B cell (primary cell): ENCODE results near the gene TMEM87B. TPM values are rescaled to one million over a fixed set of nuclear protein-coding genes. Genes with fewer than 3 reads are reported as not detected.

Experiments
- ATAC-seq: fragments of 200-7000 bp; cut with Tn5 transposase; one replicate; pipeline ENCODE4 v1.10.0; 2021; ENCODE audit warnings: low read depth, mild to moderate bottlenecking, moderate number of reproducible peaks, moderate library complexity
- CTCF ChIA-PET: fragments of 350-600 bp; sonication (Branson Sonifier 250); formaldehyde crosslinking; loops from one replicate; lab custom pipeline; 2021; ENCODE audit warnings: antibody characterized with exemption, inconsistent platforms; lab: Charles Lee
- POLR2A ChIA-PET: fragments of 350-600 bp; sonication (Branson Sonifier 250); formaldehyde crosslinking; loops from one replicate; lab custom pipeline; 2021; ENCODE audit warnings: antibody characterized with exemption; lab: Charles Lee
- DNase-seq: peaks from one replicate; pipeline ENCODE4 v3.0.0; 2013
- H2AFZ ChIP-seq: 2 replicates; pipeline ENCODE4 v1.6.1; 2012; ENCODE audit warnings: mild to moderate bottlenecking, low read depth, low read length; ENCODE audit not compliant: insufficient read depth, poor library complexity, severe bottlenecking
- H3K27ac ChIP-seq, 2 donors: 1 replicate in 1 of 2; 2 replicates in 1 of 2; pipeline ENCODE4 v1.5.1; 2012 to 2013; ENCODE audit warnings: low read length in 2 of 2, mild to moderate bottlenecking in 2 of 2, moderate library complexity in 1 of 2
- H3K27me3 ChIP-seq, 4 experiments: fragments of 200-600 bp in 1 of 4; sonication (generic) in 1 of 4; replicated peaks in 1 of 4; 1 replicate in 2 of 4; 2 replicates in 2 of 4; pipeline versions ENCODE4 v1.6.1 to v1.7.0; 2013 to 2016; ENCODE audit warnings: low read length in 3 of 4, mild to moderate bottlenecking in 2 of 4, mixed read lengths in 1 of 4, moderate library complexity in 1 of 4; ENCODE audit not compliant: insufficient read depth in 4 of 4, control insufficient read depth in 3 of 4; ENCODE audit errors: control extremely low read depth in 1 of 4
- H3K36me3 ChIP-seq, 2 experiments: replicated peaks in 1 of 2; 1 replicate in 1 of 2; 2 replicates in 1 of 2; pipeline versions ENCODE4 v1.6.1 to v1.7.1; 2013; ENCODE audit warnings: low read length in 1 of 2; ENCODE audit not compliant: insufficient read depth in 2 of 2, control insufficient read depth in 1 of 2; ENCODE audit errors: control extremely low read depth in 1 of 2, extremely low read depth in 1 of 2
- H3K4me1 ChIP-seq, 2 donors: fragments of 200-600 bp in 1 of 2; sonication (generic) in 1 of 2; 1 replicate in 1 of 2; 2 replicates in 1 of 2; pipeline versions ENCODE4 v1.5.1 to v1.6.1; 2013 to 2017; ENCODE audit warnings: low read length in 2 of 2; ENCODE audit not compliant: control insufficient read depth in 2 of 2, insufficient read depth in 2 of 2
- H3K4me2 ChIP-seq: replicated peaks from 2 replicates; pipeline ENCODE3; 2012; ENCODE audit warnings: mild to moderate bottlenecking, low read depth, low read length; ENCODE audit not compliant: poor library complexity, severe bottlenecking
- H3K4me3 ChIP-seq, 5 experiments: fragments of 200-600 bp in 1 of 5; sonication (generic) in 1 of 5; 1 replicate in 3 of 5; 2 replicates in 2 of 5; pipeline versions ENCODE4 v1.5.1 to v1.7.0; 2011 to 2016; ENCODE audit warnings: low read length in 4 of 5, mild to moderate bottlenecking in 4 of 5, low read depth in 2 of 5, control low read depth in 1 of 5, moderate library complexity in 1 of 5; ENCODE audit not compliant: insufficient read depth in 1 of 5; ENCODE audit errors: control extremely low read depth in 1 of 5, extremely low read depth in 1 of 5
- H3K79me2 ChIP-seq: fragments of 200-600 bp; sonication (generic); one replicate; pipeline ENCODE4 v1.6.0; 2016; ENCODE audit warnings: low read length; ENCODE audit not compliant: control insufficient read depth, insufficient read depth
- H3K9ac ChIP-seq: fragments of 200-600 bp; sonication (generic); 2 replicates; pipeline ENCODE4 v1.6.1; 2017; ENCODE audit warnings: mild to moderate bottlenecking, low read length, moderate library complexity
- H3K9me3 ChIP-seq, 3 donors: one replicate each; pipeline versions ENCODE4 v1.6.1 to v1.7.1; 2013; ENCODE audit warnings: low read length in 2 of 3; ENCODE audit not compliant: control insufficient read depth in 2 of 3, insufficient read depth in 1 of 3; ENCODE audit errors: control extremely low read depth in 1 of 3
- H4K20me1 ChIP-seq: 2 replicates; pipeline ENCODE4 v1.6.0; 2012; ENCODE audit warnings: mild to moderate bottlenecking, low read length; ENCODE audit not compliant: insufficient read depth, control insufficient read depth, poor library complexity, severe bottlenecking
- H3K27ac Mint-ChIP-seq: one replicate; pipeline ENCODE4 v1.8.0; 2021; ENCODE audit warnings: mixed read lengths
- H3K27me3 Mint-ChIP-seq: one replicate; pipeline ENCODE4 v1.8.0; 2021; ENCODE audit warnings: mixed read lengths
- H3K4me1 Mint-ChIP-seq: one replicate; pipeline ENCODE4 v1.8.0; 2021; ENCODE audit warnings: mixed read lengths
- H3K4me3 Mint-ChIP-seq: one replicate; pipeline ENCODE4 v1.8.0; 2021; ENCODE audit warnings: mixed read lengths
- H3K9me3 Mint-ChIP-seq: one replicate; pipeline ENCODE4 v1.8.0; 2022; ENCODE audit warnings: mixed read lengths; ENCODE audit not compliant: insufficient read depth
- EZH2 ChIP-seq: IDR thresholded peaks from 2 replicates; pipeline ENCODE4 v1.6.1; 2012; ENCODE audit warnings: borderline replicate concordance, low read depth, mild to moderate bottlenecking, moderate library complexity, low read length; ENCODE audit not compliant: insufficient read depth, poor library complexity, severe bottlenecking
- WGBS: methylation state at CpG from one replicate; pipeline ENCODE4 v1.1.5; 2013; ENCODE audit warnings: missing lambda C conversion rate; ENCODE audit not compliant: insufficient coverage; 5-methylcytosine and 5-hydroxymethylcytosine counted together
- intact Hi-C: fragments of 100-400 bp; cut with micrococcal nuclease; formaldehyde crosslinking; loops from one replicate; pipeline ENCODE4 v1.10.0; 2022
- polyA plus RNA-seq: library from polyadenylated mRNA; depleted of rRNA; stranded (reverse); fragments of >200 nt; gene quantifications from 2 replicates; pipeline ENCODE4 v1.2.3, GENCODE V29; 2012
- total RNA-seq, 2 donors: library from RNA; stranded (reverse); fragments of 120-200 nt in 1 of 2; gene quantifications; 1 replicate in 1 of 2; 2 replicates in 1 of 2; pipeline versions ENCODE4 v1.2.3 to v1.2.4, GENCODE V29; 2013 to 2022
- TF ChIP-seq, protein P1 (sequence below): fragments of 200-600 bp; IDR thresholded peaks from one replicate; pipeline ENCODE4 v1.8.0; 2022; ENCODE audit warnings: antibody characterized with exemption, mild to moderate bottlenecking

The TMEM87B gene
- total and polyA plus RNA-seq, 2 donors (not counting 1 experiment from before 2014, with no cell fraction given): 9.4 to 21.0 TPM

GRCh38 chr2:112153501-112153900, 98.4 kb downstream of the TMEM87B start:
- no peak overlapping the region for H3K27ac ChIP-seq
- no peaks in the 10 kb centered on the region for H3K36me3 ChIP-seq
- DNase-seq (no peak), ATAC-seq (no peak)
- Mint-ChIP-seq H3K27me3 (no peaks in the 10 kb centered on the region), H3K4me3 (no peak overlapping the region), H3K27ac (no peak overlapping the region), H3K4me1 (peaks cover 28% of the 10 kb centered on the region), H3K9me3 (no peaks in the 10 kb centered on the region)
- peaks cover 0 to 5% (median 0%) of the 10 kb centered on the region in 3 donors for H3K9me3 ChIP-seq
- WGBS: 98% methylated on average over 10 of the region's 10 CpGs
- intact Hi-C loops: no loop called here
- no peak overlapping the region for H3K4me2 ChIP-seq
- no peaks in the 10 kb centered on the region for H3K27me3 ChIP-seq
- H4K20me1 ChIP-seq: no peaks in the 10 kb centered on the region
- ChIA-PET POLR2A (no interaction called here), CTCF (interaction anchor here (0.6 kb wide), 1 partner anchor 9 kb away, joined by 3 read pairs; no protein-coding TSS in a partner anchor)
- TF ChIP-seq, protein P1, sequence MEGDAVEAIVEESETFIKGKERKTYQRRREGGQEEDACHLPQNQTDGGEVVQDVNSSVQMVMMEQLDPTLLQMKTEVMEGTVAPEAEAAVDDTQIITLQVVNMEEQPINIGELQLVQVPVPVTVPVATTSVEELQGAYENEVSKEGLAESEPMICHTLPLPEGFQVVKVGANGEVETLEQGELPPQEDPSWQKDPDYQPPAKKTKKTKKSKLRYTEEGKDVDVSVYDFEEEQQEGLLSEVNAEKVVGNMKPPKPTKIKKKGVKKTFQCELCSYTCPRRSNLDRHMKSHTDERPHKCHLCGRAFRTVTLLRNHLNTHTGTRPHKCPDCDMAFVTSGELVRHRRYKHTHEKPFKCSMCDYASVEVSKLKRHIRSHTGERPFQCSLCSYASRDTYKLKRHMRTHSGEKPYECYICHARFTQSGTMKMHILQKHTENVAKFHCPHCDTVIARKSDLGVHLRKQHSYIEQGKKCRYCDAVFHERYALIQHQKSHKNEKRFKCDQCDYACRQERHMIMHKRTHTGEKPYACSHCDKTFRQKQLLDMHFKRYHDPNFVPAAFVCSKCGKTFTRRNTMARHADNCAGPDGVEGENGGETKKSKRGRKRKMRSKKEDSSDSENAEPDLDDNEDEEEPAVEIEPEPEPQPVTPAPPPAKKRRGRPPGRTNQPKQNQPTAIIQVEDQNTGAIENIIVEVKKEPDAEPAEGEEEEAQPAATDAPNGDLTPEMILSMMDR: no peak
- no peak for TF ChIP-seq EZH2
- H3K79me2 ChIP-seq: no peaks in the 10 kb centered on the region
- H2AFZ ChIP-seq: no peak overlapping the region
- H3K4me1 ChIP-seq: peaks cover 20 to 26% of the 10 kb centered on the region in 2 donors
- no peak overlapping the region for H3K4me3 ChIP-seq
- no peak overlapping the region for H3K9ac ChIP-seq

DNA sequence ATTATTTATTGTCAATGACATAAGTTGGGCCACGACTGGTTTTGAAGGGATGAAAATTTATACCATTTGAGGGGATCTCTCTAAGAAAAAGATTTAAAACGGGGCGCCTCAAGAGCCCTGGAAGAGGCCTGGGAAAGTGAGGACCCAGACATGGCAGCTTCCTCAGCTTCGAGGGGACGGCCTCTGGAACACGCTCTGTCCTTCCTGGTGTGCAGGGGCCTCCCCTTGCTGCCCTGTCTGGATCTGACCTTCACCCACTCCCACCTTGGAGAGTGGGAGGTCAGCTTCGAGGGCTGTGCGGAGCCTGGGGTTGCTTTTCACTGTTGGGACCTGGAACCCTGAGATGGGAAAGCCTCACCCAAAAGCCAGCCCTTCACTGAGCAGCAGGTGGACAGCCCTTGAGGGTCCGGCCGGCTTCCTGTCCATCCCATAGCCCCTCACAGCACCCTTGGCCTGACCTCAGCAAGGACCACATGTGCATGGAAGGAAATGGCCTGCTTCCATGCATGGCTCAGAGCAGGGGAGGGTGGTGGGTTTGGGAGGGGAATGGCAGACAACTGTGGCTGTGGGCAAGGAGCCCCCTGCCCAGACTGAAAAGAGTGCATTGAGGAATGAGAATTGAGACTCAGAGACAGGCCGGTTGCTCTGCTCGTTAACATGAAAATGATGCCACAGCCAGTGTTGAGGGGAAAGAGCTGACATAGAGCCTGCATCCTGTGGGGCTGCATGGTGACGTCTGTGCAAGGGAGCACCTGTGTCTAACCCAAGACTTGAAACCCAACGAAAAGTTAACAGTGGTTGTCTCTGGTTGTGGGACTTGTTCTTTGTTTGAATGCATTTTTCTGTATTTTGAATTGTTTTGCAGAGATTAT, 99.4 kb downstream of the TMEM87B start:
- Histone ChIP-seq H3K4me2 (no peak overlapping the region), H2AFZ (no peak overlapping the region), H3K4me1 (peaks cover 20 to 29% of the 10 kb centered on the region in 2 donors), H3K27me3 (no peaks in the 10 kb centered on the region), H3K4me3 (no peak overlapping the region), H3K9me3 (peaks cover 0 to 7% (median 0%) of the 10 kb centered on the region in 3 donors), H3K9ac (no peak overlapping the region), H4K20me1 (no peaks in the 10 kb centered on the region), H3K79me2 (no peaks in the 10 kb centered on the region), H3K27ac (no peak overlapping the region), H3K36me3 (no peaks in the 10 kb centered on the region)
- Mint-ChIP-seq H3K4me3 (peak overlapping the region; percentile 63), H3K4me1 (peaks cover 35% of the 10 kb centered on the region), H3K27me3 (no peaks in the 10 kb centered on the region), H3K9me3 (no peaks in the 10 kb centered on the region), H3K27ac (peak overlapping the region; percentile 72)
- CTCF ChIA-PET: interaction anchor here (1.3 to 1.5 kb wide), 2 partner anchors 21 to 32 kb away, joined by 3 to 4 read pairs; no protein-coding TSS in a partner anchor
- DNase-seq (peak; percentile 46), ATAC-seq (peak; percentile 55)
- TF ChIP-seq, protein P1: no peak
- TF ChIP-seq EZH2: no peak
- 67% methylated on average over 11 of the region's 14 CpGs for WGBS
- POLR2A ChIA-PET: interaction anchor here (0.6 kb wide), 1 partner anchor 1020 kb away, joined by 3 read pairs; no protein-coding TSS in a partner anchor
- intact Hi-C loops: no loop called here
